ENCODE data around the gene KAT2B.

DNA sequence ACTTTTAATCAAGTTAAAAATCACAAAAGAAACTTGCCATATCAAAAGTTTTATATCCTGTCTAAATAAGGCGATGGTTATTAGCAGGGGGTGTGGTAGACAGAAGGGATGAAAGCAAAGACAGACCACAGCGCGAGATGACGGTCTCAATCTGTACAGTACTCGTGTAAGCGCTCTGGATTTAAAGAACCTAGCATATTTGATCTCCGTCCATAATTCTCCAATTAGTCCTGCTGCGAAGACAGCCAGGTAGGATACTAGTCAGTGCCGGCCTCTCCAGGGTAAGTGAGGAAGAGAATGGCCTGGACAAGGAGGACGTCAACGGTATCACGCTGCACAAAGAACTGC is 145.1 kb downstream of the KAT2B start:
- TF ChIP-seq, protein P1, sequence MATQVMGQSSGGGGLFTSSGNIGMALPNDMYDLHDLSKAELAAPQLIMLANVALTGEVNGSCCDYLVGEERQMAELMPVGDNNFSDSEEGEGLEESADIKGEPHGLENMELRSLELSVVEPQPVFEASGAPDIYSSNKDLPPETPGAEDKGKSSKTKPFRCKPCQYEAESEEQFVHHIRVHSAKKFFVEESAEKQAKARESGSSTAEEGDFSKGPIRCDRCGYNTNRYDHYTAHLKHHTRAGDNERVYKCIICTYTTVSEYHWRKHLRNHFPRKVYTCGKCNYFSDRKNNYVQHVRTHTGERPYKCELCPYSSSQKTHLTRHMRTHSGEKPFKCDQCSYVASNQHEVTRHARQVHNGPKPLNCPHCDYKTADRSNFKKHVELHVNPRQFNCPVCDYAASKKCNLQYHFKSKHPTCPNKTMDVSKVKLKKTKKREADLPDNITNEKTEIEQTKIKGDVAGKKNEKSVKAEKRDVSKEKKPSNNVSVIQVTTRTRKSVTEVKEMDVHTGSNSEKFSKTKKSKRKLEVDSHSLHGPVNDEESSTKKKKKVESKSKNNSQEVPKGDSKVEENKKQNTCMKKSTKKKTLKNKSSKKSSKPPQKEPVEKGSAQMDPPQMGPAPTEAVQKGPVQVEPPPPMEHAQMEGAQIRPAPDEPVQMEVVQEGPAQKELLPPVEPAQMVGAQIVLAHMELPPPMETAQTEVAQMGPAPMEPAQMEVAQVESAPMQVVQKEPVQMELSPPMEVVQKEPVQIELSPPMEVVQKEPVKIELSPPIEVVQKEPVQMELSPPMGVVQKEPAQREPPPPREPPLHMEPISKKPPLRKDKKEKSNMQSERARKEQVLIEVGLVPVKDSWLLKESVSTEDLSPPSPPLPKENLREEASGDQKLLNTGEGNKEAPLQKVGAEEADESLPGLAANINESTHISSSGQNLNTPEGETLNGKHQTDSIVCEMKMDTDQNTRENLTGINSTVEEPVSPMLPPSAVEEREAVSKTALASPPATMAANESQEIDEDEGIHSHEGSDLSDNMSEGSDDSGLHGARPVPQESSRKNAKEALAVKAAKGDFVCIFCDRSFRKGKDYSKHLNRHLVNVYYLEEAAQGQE (IDR thresholded peaks at IDR 0.05; ENCODE audit: low read depth, low read length), result no peak
- TF ChIP-seq FOSL2 (IDR thresholded peaks at IDR 0.05; ENCODE audit: borderline replicate concordance, low read depth), result no peak
- no peak for TF ChIP-seq SIN3A (IDR thresholded peaks at IDR 0.05; ENCODE audit: borderline replicate concordance, low read depth, low read length)
- no peak for TF ChIP-seq CTCF (IDR thresholded peaks at IDR 0.05)
- TF ChIP-seq CHD2 (IDR thresholded peaks at IDR 0.05; ENCODE audit: low read length, partially characterized antibody), result no peak
- no peak for TF ChIP-seq EP300 (IDR thresholded peaks at IDR 0.05; ENCODE audit: borderline replicate concordance in 1 of 2, low read depth in 1 of 2, low read length in 1 of 2)
- TF ChIP-seq POLR2AphosphoS5 (IDR thresholded peaks at IDR 0.05; ENCODE audit: low read depth, low read length), result no peak

Data from SK-N-SH (cell line).